Peyer's patch (tissue), 4 donors: Measurements from ENCODE around the gene MAST4. TPM values are rescaled to one million over a fixed set of nuclear protein-coding genes. Genes with fewer than 3 reads are reported as not detected.

Source experiments
- DNase-seq, 3 donors: peaks; one replicate each; pipeline ENCODE4 v3.0.0-alpha.2; 2017 to 2019
- H3K27ac ChIP-seq, 4 donors: fragments of 200-600 bp; sonication (generic); one replicate each; pipeline ENCODE4 v1.5.1; 2016 to 2019
- H3K27me3 ChIP-seq, 2 donors: fragments of 200-600 bp; sonication (generic); one replicate each; pipeline ENCODE4 v1.5.1; 2019
- H3K36me3 ChIP-seq, 3 donors: fragments of 200-600 bp; sonication (generic); one replicate each; pipeline ENCODE4 v1.5.1; 2016 to 2019
- H3K4me1 ChIP-seq, 4 donors: fragments of 200-600 bp; sonication (generic); one replicate each; pipeline ENCODE4 v1.5.1; 2016 to 2019
- H3K4me3 ChIP-seq, 4 donors: fragments of 200-600 bp; sonication (generic); 1 replicate in 3 of 4; 2 replicates in 1 of 4; pipeline ENCODE4 v1.5.1; 2016 to 2019; ENCODE audit warnings: mild to moderate bottlenecking in 1 of 4
- H3K9me3 ChIP-seq, 4 donors: fragments of 200-600 bp; sonication (generic); one replicate each; pipeline ENCODE4 v1.5.1; 2016 to 2019; ENCODE audit warnings: mild to moderate bottlenecking in 1 of 4
- CTCF ChIP-seq, 6 experiments: fragments of 450-650 bp in 4 of 6; fragments of 200-600 bp in 2 of 6; sonication (generic) in 1 of 6; IDR thresholded peaks; one replicate each; pipeline ENCODE4 v1.5.1; 2017 to 2019; ENCODE audit warnings: antibody characterized with exemption in 6 of 6, mild to moderate bottlenecking in 3 of 6, moderate library complexity in 1 of 6
- POLR2A ChIP-seq, 2 donors: fragments of 450-650 bp; IDR thresholded peaks; one replicate each; pipeline ENCODE4 v1.5.1; 2017; ENCODE audit warnings: antibody characterized with exemption in 2 of 2, mild to moderate bottlenecking in 2 of 2, moderate library complexity in 2 of 2
- total RNA-seq, 4 donors: library from RNA; depleted of rRNA; stranded (reverse); fragments of >200 nt; gene quantifications; one replicate each; pipeline ENCODE4 v1.1.0, GENCODE V29; 2016

MAST4 gene
- total RNA-seq, 4 donors from 2014 or later: 20.2 to 23.1 (median 21.4) TPM

DNA sequence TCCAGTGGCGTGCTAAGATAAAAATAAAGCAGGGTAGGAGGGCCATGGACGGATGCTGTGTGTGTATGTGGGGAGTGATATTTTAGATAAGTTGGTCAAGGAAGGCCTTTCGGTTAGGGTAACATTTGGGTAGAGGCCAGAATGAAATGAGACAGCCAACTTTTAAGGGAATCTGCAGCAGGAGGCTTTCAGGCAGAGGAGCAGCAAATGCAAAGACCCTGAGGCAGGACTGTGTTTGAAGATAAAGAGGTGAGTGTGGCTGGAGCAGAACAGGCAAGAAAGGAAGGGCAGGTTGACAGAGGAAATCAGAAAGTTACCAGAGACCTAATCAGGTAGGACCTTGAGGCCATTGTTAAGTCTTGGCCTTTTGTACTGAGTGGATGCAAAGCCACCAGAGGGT is 106.2 kb downstream of the MAST4 start:
- TF ChIP-seq POLR2A (IDR thresholded peaks at IDR 0.05) (no peak), CTCF (IDR thresholded peaks at IDR 0.05) (no peak)
- no peak overlapping the region for H3K27ac ChIP-seq
- no peak overlapping the region for H3K4me3 ChIP-seq
- DNase-seq: no peak
- no peaks in the 10 kb centered on the region for H3K36me3 ChIP-seq
- no peaks in the 10 kb centered on the region for H3K4me1 ChIP-seq
- no peaks in the 10 kb centered on the region for H3K27me3 ChIP-seq
- H3K9me3 ChIP-seq: no peaks in the 10 kb centered on the region

DNA sequence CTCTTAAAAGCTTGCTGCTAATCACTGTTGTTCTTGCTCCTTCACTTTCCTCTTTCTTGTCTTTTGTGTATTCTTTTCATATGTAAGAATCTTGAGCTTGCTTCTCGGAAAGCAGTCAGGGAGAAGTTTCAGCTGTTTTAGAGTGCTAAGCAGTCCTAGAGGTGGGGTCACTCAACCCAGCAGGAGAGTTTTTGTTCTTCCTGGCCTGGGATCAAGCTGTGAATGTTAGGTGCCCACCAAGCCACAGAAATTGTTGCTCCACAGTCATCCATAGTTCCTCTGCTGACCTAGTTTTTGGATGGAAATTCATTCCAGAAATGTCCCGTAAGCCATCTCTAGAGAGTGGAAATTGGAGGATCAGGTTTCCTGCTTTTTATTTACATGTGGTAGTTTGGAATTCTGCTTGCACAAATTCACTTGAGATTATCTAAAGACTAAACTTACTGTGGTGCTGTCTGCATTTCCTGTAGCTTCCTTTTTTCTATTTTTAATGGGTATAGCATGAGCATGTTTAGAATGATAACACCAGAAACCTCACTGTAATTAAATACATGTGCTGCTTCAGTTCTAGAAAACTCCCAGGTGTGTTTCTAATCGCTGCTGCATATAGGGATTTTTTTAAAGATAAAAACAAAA is 108.7 kb downstream of the MAST4 start:
- TF ChIP-seq CTCF (IDR thresholded peaks at IDR 0.05) (no peak), POLR2A (IDR thresholded peaks at IDR 0.05) (no peak)
- no peaks in the 10 kb centered on the region for H3K4me1 ChIP-seq
- H3K9me3 ChIP-seq: no peaks in the 10 kb centered on the region
- DNase-seq: no peak
- no peak overlapping the region for H3K4me3 ChIP-seq
- H3K27me3 ChIP-seq: no peaks in the 10 kb centered on the region
- H3K27ac ChIP-seq: no peak overlapping the region
- H3K36me3 ChIP-seq: no peaks in the 10 kb centered on the region

- Histone ChIP-seq H3K4me3 (no peak overlapping the region), H3K27ac (no peak overlapping the region), H3K27me3 (no peaks in the 10 kb centered on the region), H3K4me1 (no peaks in the 10 kb centered on the region), H3K9me3 (no peaks in the 10 kb centered on the region), H3K36me3 (no peaks in the 10 kb centered on the region)
- DNase-seq: no peak
- no peak for TF ChIP-seq CTCF (IDR thresholded peaks at IDR 0.05)
- no peak for TF ChIP-seq POLR2A (IDR thresholded peaks at IDR 0.05)
These were observed 112.2 kb downstream of the MAST4 start for GRCh38 chr5:66708368-66708767.

DNA sequence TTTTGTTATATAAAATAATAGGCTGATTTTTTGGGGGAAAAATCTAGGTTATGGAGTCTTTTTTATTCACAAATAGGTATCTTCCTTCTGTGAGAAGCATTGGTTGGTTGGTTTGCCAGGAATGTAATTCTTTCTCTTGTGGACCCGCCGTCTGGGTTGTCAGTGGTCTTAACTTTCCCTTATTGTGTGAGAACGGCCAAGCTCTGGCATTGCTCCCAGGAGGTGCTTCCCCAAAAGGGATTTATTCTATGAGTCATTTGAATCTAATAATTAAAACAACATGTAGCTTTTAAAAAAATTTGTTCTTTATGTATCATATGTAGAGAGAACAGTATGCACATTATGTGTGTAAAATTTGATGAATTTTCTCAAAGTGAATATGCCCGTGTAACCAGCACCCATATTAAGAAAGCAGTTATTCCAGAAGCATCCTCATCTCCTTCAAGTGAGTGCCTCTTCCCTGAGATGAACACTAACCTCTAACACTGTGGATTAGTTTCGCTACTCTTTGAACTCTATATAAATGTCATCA is 114.4 kb downstream of the MAST4 start:
- DNase-seq: no peak
- no peak overlapping the region for H3K4me3 ChIP-seq
- no peaks in the 10 kb centered on the region for H3K36me3 ChIP-seq
- H3K9me3 ChIP-seq: no peaks in the 10 kb centered on the region
- H3K27me3 ChIP-seq: no peaks in the 10 kb centered on the region
- TF ChIP-seq POLR2A (IDR thresholded peaks at IDR 0.05) (no peak), CTCF (IDR thresholded peaks at IDR 0.05) (no peak)
- H3K27ac ChIP-seq: no peak overlapping the region
- H3K4me1 ChIP-seq: no peaks in the 10 kb centered on the region

DNA sequence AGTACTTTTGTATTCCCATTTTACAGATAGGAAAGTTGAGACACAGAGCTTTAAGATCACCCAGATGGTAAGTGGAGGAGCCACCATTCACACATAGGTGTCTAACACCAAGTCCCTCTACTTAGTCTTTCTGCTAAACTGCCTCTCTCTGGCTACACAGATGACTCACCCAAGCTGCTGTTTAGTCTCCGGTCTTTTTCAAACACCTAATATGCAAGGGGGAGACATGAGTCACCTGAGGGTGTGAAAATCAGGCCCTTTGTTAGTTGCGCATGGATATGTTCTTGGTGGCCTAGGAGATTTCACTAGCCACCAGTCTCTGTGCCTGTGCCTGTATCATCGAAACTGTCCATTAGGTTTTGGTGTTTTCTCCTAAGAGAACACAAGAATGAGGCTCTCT is 117.8 kb downstream of the MAST4 start:
- no peaks in the 10 kb centered on the region for H3K9me3 ChIP-seq
- no peak overlapping the region for H3K4me3 ChIP-seq
- no peaks in the 10 kb centered on the region for H3K36me3 ChIP-seq
- no peaks in the 10 kb centered on the region for H3K4me1 ChIP-seq
- no peaks in the 10 kb centered on the region for H3K27me3 ChIP-seq
- TF ChIP-seq CTCF (IDR thresholded peaks at IDR 0.05) (no peak), POLR2A (IDR thresholded peaks at IDR 0.05) (no peak)
- no peak overlapping the region for H3K27ac ChIP-seq
- DNase-seq: no peak
